GM20431 (cell line): ENCODE results near the gene MT1H.
"Not testable (repeated sequence)": the region's sequence is repeated elsewhere in the genome, so short reads cannot be mapped to it uniquely, and the experiment has no call there.

ENCODE experiments used
- in situ Hi-C: fragments of 300-500 bp; cut with MseI, MboI; formaldehyde crosslinking; loops from one replicate; pipeline ENCODE4 v1.15.0; 2020; ENCODE audit warnings: low sequenced_read_pairs; ENCODE audit not compliant: unreplicated experiment

The MT1H gene

GRCh38 chr16:56669005-56669839 lies at the start of gene MT1H:
TSS of gene MT1H (plus strand) at chr16:56669814. CDS start at chr16:56669885, 71 bp downstream.
- in situ Hi-C loops: no loop called here

GRCh38 chr16:56620339-56620897 lies 49.2 kb upstream of the MT1H start:
- in situ Hi-C loops: no loop called here

GRCh38 chr16:56621665-56622445 lies 47.8 kb upstream of the MT1H start:
- in situ Hi-C loops: not testable (repeated sequence)

GRCh38 chr16:56623184-56623583 lies 46.4 kb upstream of the MT1H start:
- in situ Hi-C loops: not testable (repeated sequence)

GRCh38 chr16:56623637-56624036 lies 46.0 kb upstream of the MT1H start:
- in situ Hi-C loops: no loop called here

- in situ Hi-C loops: no loop called here
Measured at GRCh38 chr16:56625140-56625942, 44.3 kb upstream of the MT1H start, which contains the start of gene MT1E. TSS of gene MT1E (plus strand) at chr16:56625781. CDS start at chr16:56625852, 71 bp downstream.

- in situ Hi-C loops: no loop called here
Measured at GRCh38 chr16:56625943-56626654, 43.5 kb upstream of the MT1H start.

- in situ Hi-C loops: no loop called here
Measured at GRCh38 chr16:56626685-56627084, 42.9 kb upstream of the MT1H start.

GRCh38 chr16:56628486-56629350 lies 40.9 kb upstream of the MT1H start:
- in situ Hi-C loops: no loop called here

GRCh38 chr16:56629531-56629930 lies 40.1 kb upstream of the MT1H start:
- in situ Hi-C loops: no loop called here

GRCh38 chr16:56630134-56630533 lies 39.5 kb upstream of the MT1H start:
- in situ Hi-C loops: no loop called here

- in situ Hi-C loops: no loop called here
Measured at GRCh38 chr16:56631197-56631596, 38.4 kb upstream of the MT1H start.

GRCh38 chr16:56631832-56632155 lies 37.8 kb upstream of the MT1H start:
- in situ Hi-C loops: no loop called here

GRCh38 chr16:56632156-56632847 lies 37.3 kb upstream of the MT1H start, which contains the start of gene MT1M:
TSS of gene MT1M (plus strand) at chr16:56632659. CDS start at chr16:56632732, 73 bp downstream.
- in situ Hi-C loops: no loop called here

GRCh38 chr16:56632848-56633365 lies 36.7 kb upstream of the MT1H start:
- in situ Hi-C loops: no loop called here

- in situ Hi-C loops: no loop called here
Measured at GRCh38 chr16:56633535-56633934, 36.1 kb upstream of the MT1H start.

GRCh38 chr16:56634715-56635440 lies 34.7 kb upstream of the MT1H start:
- in situ Hi-C loops: no loop called here
